ENCODE results near the gene HS1BP3. TPM values are rescaled to one million over a fixed set of nuclear protein-coding genes. Genes with fewer than 3 reads are reported as not detected.

HS1BP3 gene
- total RNA-seq, 1 donor from 2014 or later: 22.1 TPM

DNA sequence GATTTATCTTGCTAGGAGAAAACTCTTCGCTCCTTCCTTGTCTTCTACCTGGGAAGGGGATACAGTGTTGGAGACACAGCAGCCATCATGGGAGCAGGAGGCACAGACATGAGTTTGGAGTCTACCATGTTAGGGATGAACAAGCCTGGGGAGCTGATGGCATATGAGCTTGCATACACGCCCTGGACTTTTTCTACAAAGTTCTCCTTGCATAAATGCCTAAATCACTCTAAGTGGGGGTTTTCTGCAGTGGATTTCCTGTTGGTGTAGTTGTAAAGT is 3.6 kb upstream of the HS1BP3 start:
- no peak for DNase-seq (ENCODE audit: extremely low spot score, unreplicated experiment)
- peaks cover 9% of the 10 kb centered on the region for H3K4me1 Mint-ChIP-seq (ENCODE audit: unreplicated experiment)
- H3K27me3 Mint-ChIP-seq: peaks cover 45% of the 10 kb centered on the region

DNA sequence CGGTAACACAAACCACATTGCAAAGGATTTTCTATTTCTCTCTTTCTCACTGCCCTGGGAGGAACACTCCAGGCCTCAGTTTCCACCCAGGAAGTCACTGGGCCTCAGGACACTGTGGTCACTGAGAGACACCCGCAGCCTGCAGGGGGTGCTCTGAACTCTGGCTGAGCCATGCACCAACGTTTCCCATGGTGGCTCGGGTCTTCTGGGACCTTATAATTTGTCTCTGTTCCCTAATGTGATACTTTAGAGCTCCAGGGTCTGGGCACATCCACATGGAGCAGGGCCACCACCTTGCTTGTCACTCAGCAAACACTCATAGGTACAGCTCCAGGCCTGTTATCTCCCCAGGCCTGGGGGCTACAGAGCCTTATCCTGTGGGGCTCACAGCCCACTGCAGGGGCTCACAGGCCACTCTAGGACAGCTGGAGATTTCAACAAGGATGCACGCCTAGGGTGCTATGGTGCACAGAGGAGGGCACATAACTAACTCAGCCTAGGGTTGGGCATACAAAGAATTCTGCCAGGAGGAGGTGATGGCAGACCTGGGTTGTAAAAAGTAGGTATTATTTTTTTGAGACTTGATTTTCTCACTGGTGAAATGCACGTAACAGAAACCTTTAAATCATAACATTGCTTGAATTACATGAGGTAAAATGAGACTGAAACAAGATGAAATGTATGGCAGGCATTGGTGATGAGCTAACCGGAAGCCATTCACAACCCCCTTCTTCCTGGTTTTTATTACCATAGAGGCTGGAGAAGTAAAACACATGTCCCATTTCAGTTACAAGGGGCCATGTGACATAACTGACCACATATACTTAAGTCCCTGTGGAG is 3.0 kb upstream of the HS1BP3 start:
- no peak for DNase-seq (ENCODE audit: extremely low spot score, unreplicated experiment)
- Mint-ChIP-seq H3K4me3 (no peak overlapping the region), H3K27me3 (peaks cover 39% of the 10 kb centered on the region), H3K4me1 (ENCODE audit: unreplicated experiment) (peaks cover 14% of the 10 kb centered on the region), H3K9me3 (no peaks in the 10 kb centered on the region), H3K36me3 (no peaks in the 10 kb centered on the region), H3K27ac (no peak overlapping the region)
- TF ChIP-seq, protein P1, sequence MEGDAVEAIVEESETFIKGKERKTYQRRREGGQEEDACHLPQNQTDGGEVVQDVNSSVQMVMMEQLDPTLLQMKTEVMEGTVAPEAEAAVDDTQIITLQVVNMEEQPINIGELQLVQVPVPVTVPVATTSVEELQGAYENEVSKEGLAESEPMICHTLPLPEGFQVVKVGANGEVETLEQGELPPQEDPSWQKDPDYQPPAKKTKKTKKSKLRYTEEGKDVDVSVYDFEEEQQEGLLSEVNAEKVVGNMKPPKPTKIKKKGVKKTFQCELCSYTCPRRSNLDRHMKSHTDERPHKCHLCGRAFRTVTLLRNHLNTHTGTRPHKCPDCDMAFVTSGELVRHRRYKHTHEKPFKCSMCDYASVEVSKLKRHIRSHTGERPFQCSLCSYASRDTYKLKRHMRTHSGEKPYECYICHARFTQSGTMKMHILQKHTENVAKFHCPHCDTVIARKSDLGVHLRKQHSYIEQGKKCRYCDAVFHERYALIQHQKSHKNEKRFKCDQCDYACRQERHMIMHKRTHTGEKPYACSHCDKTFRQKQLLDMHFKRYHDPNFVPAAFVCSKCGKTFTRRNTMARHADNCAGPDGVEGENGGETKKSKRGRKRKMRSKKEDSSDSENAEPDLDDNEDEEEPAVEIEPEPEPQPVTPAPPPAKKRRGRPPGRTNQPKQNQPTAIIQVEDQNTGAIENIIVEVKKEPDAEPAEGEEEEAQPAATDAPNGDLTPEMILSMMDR (conservative IDR thresholded peaks at IDR 0.05): no peak

More for the DNA sequence above, 3.6 kb upstream of the HS1BP3 start:
- TF ChIP-seq, protein P1 (conservative IDR thresholded peaks at IDR 0.05): no peak
- Mint-ChIP-seq H3K4me3 (no peak overlapping the region), H3K9me3 (no peaks in the 10 kb centered on the region), H3K27ac (no peak overlapping the region), H3K36me3 (no peaks in the 10 kb centered on the region)

DNA sequence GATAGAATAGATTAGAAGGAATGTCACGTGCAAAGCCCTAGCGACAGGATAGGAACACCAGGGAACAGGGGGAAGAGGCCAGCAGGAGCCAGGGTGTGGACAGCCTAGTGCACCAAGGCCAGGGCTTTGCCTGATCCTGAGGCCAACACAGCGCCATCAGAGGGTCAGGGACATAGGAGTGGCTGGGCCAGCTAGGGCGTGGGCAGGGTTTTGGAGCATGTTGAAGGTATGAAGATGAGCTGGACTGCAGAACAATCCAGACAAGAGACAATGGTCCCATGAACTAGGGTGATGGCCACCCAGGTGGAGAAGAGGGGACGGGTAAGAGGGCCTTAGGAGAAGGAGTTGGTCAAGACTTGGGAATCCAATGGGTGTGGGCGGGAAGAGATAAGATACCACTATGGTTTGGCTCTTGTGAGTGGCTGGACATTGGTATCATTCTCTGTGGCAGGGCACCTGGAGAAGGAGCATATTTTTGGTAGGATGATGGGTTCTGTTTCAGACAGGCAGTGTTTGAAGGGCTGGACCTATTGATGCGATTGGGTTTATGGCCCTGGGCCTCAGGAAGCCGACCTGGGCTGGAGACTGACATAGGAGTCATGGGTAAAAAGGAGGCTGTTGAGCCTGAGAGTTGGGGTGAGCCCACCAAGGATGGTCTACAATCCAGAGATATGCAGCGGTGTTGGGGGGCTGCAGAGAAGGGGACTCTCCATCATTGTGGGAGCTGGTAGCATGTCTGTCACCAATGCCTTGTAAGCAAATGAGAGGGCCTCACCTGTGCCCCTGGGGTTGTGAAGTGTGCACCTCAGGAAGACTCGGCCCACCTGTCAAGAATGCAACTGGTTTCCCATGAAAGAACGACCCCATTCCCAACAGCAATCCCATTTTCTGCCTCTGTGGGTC is 2.0 kb upstream of the HS1BP3 start:
- no peak for DNase-seq (ENCODE audit: extremely low spot score, unreplicated experiment)
- Mint-ChIP-seq H3K9me3 (no peaks in the 10 kb centered on the region), H3K4me1 (ENCODE audit: unreplicated experiment) (peaks cover 24% of the 10 kb centered on the region), H3K27me3 (peaks cover 32% of the 10 kb centered on the region), H3K4me3 (peak overlapping the region; percentile 18), H3K36me3 (no peaks in the 10 kb centered on the region), H3K27ac (no peak overlapping the region)
- TF ChIP-seq, protein P1 (conservative IDR thresholded peaks at IDR 0.05): no peak

DNA sequence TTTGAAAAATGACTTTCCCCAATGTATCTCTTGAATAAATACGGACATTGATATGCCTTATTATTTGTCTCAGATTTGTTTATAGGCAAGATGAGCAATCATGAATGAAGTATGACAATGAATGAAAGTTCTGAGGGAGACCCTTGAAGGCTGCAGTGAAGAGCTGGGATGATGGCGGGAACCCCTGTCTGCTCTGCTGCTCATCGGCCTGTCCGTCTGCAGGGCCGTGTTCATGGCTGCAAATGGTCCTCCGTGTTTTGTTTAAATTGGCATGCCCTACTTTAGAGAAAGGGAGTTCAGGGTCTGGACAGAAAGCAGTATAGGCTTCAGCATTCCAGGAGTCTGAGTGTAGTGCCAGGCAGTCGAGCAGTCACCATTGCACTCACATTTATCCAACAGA is 1.2 kb upstream of the HS1BP3 start:
- peak overlapping the region; percentile 14 for H3K27ac Mint-ChIP-seq
- TF ChIP-seq, protein P1 (conservative IDR thresholded peaks at IDR 0.05): no peak
- peaks cover 26% of the 10 kb centered on the region for H3K27me3 Mint-ChIP-seq
- no peak for DNase-seq (ENCODE audit: extremely low spot score, unreplicated experiment)
- peaks cover 26% of the 10 kb centered on the region for H3K4me1 Mint-ChIP-seq (ENCODE audit: unreplicated experiment)
- H3K36me3 Mint-ChIP-seq: no peaks in the 10 kb centered on the region
- peak overlapping the region; percentile 65 for H3K4me3 Mint-ChIP-seq
- H3K9me3 Mint-ChIP-seq: no peaks in the 10 kb centered on the region

DNA sequence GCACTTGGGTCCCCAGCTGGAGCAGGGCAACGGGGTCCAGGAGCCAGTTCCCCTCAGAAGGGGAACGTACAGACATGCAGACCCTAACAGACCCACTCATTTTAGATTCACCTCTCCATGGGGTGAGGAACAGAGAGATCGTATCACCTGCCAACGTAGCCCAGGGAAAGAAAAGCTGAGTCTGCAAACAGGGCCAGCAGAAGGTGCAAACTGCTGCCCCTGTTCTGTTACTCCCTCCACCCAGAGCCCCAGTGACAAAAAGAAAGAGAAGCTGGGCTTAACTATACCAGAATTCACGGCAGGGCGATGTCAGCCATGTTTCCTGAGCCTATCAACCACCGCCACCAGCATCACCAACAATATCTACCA is 817 bp upstream of the HS1BP3 start:
- no peak for DNase-seq (ENCODE audit: extremely low spot score, unreplicated experiment)
- H3K27ac Mint-ChIP-seq: peak overlapping the region; percentile 96
- H3K4me3 Mint-ChIP-seq: peak overlapping the region; percentile 97
- TF ChIP-seq, protein P1 (conservative IDR thresholded peaks at IDR 0.05): no peak
- H3K4me1 Mint-ChIP-seq (ENCODE audit: unreplicated experiment): peaks cover 26% of the 10 kb centered on the region
- no peaks in the 10 kb centered on the region for H3K9me3 Mint-ChIP-seq
- H3K36me3 Mint-ChIP-seq: no peaks in the 10 kb centered on the region
- peaks cover 23% of the 10 kb centered on the region for H3K27me3 Mint-ChIP-seq

Data from type B pancreatic cell (in vitro differentiated cells).